SK-N-MC (cell line): ENCODE data around the gene RALGPS1.

ENCODE experiments used
- EZH2 ChIP-seq: fragments of 200-600 bp; sonication (generic); IDR thresholded peaks from one replicate; pipeline ENCODE4 v1.6.1; 2017; ENCODE audit warnings: antibody characterized with exemption
- POLR2AphosphoS5 ChIP-seq: IDR thresholded peaks from 2 replicates; pipeline ENCODE4 v1.6.1; 2012; ENCODE audit warnings: mild to moderate bottlenecking, low read depth, low read length, borderline replicate concordance

DNA sequence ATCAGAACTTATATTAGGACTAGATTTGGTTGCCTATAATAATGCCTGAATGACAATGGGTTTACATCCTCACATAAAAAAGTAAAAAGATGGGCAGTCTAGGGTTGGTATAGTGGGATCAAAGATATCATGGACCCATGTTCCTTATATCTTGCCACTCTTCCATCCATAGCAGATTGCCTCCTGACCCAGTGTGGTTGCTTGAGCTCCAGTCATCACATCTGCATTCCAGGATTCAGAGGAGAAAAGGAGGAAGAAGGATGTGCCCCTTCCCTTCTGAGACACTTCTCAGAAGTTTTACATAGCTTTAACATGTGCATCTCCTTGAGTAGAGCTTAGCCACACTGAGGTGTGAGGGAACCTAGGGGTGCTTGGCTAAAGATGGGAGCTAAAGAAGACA is 22.9 kb downstream of the RALGPS1 start:
- no peak for TF ChIP-seq EZH2
- TF ChIP-seq POLR2AphosphoS5, result no peak
